ENCODE data around the gene WDFY4. TPM values are rescaled to one million over a fixed set of nuclear protein-coding genes. Genes with fewer than 3 reads are reported as not detected.

The WDFY4 gene
- polyA plus RNA-seq, 1 donor (not counting 4 experiments of a cell fraction or from before 2014, with no cell fraction given): 0.04 TPM

GRCh38 chr10:48856855-48857254 lies 172.2 kb downstream of the WDFY4 start:
- Histone ChIP-seq H3K9me3 (ENCODE audit: control insufficient read depth, low read depth, low read length) (no peaks in the 10 kb centered on the region), H3K27me3 (ENCODE audit: control insufficient read depth, extremely low read depth, insufficient read depth, low read length) (peaks cover 10% of the 10 kb centered on the region), H3K4me3 (ENCODE audit: control insufficient read depth in 2 of 3, extremely low read depth in 1 of 3, insufficient read depth in 2 of 3, low read depth in 1 of 3, low read length in 3 of 3) (no peak overlapping the region), H3K4me1 (ENCODE audit: control insufficient read depth, extremely low read depth, insufficient read depth, low read length) (no peaks in the 10 kb centered on the region), H3K36me3 (ENCODE audit: control insufficient read depth in 2 of 2, extremely low read depth in 1 of 2, insufficient read depth in 2 of 2, low read length in 2 of 2) (no peaks in the 10 kb centered on the region), H3K27ac (ENCODE audit: control insufficient read depth, insufficient read depth, low read length) (no peak overlapping the region), H3K79me2 (ENCODE audit: control insufficient read depth, insufficient read depth, low read length) (no peaks in the 10 kb centered on the region), H2AFZ (ENCODE audit: control insufficient read depth, low read length) (no peak overlapping the region), H3K9ac (ENCODE audit: control insufficient read depth, extremely low read depth, insufficient read depth, low read length) (no peak overlapping the region), H3K9me1 (ENCODE audit: control insufficient read depth, extremely low read depth, insufficient read depth, low read length) (no peaks in the 10 kb centered on the region), H4K20me1 (ENCODE audit: control insufficient read depth, extremely low read depth, insufficient read depth, low read length) (no peaks in the 10 kb centered on the region), H3K4me2 (ENCODE audit: control insufficient read depth, extremely low read depth, insufficient read depth, low read depth, low read length) (no peak overlapping the region)
- DNase-seq (ENCODE audit: low read depth, low spot score) (no peak), FAIRE-seq (no peak)
- dilution Hi-C loops (cut with MboI; ENCODE audit: extremely low pct_ligation_motif_present, low sequenced_read_pairs): no loop called here
- TF ChIP-seq EZH2 (IDR thresholded peaks at IDR 0.05; ENCODE audit: low read length): no peak
- no peak for TF ChIP-seq CTCF (optimal IDR thresholded peaks at IDR 0.05 in 1 of 3, IDR thresholded peaks at IDR 0.05 in 1 of 3, conservative IDR thresholded peaks at IDR 0.05 in 1 of 3; ENCODE audit: extremely low read depth in 1 of 3, insufficient read depth in 2 of 3, low read length in 3 of 3)

- Histone ChIP-seq H3K4me1 (ENCODE audit: control insufficient read depth, extremely low read depth, insufficient read depth, low read length) (no peaks in the 10 kb centered on the region), H2AFZ (ENCODE audit: control insufficient read depth, low read length) (no peak overlapping the region), H3K27me3 (ENCODE audit: control insufficient read depth, extremely low read depth, insufficient read depth, low read length) (no peaks in the 10 kb centered on the region), H3K4me3 (ENCODE audit: control insufficient read depth in 2 of 3, extremely low read depth in 1 of 3, insufficient read depth in 2 of 3, low read depth in 1 of 3, low read length in 3 of 3) (no peak overlapping the region), H3K9me3 (ENCODE audit: control insufficient read depth, low read depth, low read length) (no peaks in the 10 kb centered on the region), H3K36me3 (ENCODE audit: control insufficient read depth in 2 of 2, extremely low read depth in 1 of 2, insufficient read depth in 2 of 2, low read length in 2 of 2) (no peaks in the 10 kb centered on the region), H3K79me2 (ENCODE audit: control insufficient read depth, insufficient read depth, low read length) (no peaks in the 10 kb centered on the region), H3K9ac (ENCODE audit: control insufficient read depth, extremely low read depth, insufficient read depth, low read length) (no peak overlapping the region), H4K20me1 (ENCODE audit: control insufficient read depth, extremely low read depth, insufficient read depth, low read length) (no peaks in the 10 kb centered on the region), H3K9me1 (ENCODE audit: control insufficient read depth, extremely low read depth, insufficient read depth, low read length) (no peaks in the 10 kb centered on the region), H3K27ac (ENCODE audit: control insufficient read depth, insufficient read depth, low read length) (no peak overlapping the region), H3K4me2 (ENCODE audit: control insufficient read depth, extremely low read depth, insufficient read depth, low read depth, low read length) (no peak overlapping the region)
- DNase-seq (ENCODE audit: low read depth, low spot score) (no peak), FAIRE-seq (no peak)
- dilution Hi-C loops (cut with MboI; ENCODE audit: extremely low pct_ligation_motif_present, low sequenced_read_pairs): no loop called here
- TF ChIP-seq EZH2 (IDR thresholded peaks at IDR 0.05; ENCODE audit: low read length) (no peak), CTCF (optimal IDR thresholded peaks at IDR 0.05 in 1 of 3, IDR thresholded peaks at IDR 0.05 in 1 of 3, conservative IDR thresholded peaks at IDR 0.05 in 1 of 3; ENCODE audit: extremely low read depth in 1 of 3, insufficient read depth in 2 of 3, low read length in 3 of 3) (no peak)
Observed at GRCh38 chr10:48872234-48872633, 187.6 kb downstream of the WDFY4 start.

Measured in keratinocyte (primary cell).